HEK293 (cell line): Measurements from ENCODE around the gene MYBBP1A.

Experiments used
- CTCF ChIA-PET: fragments of 350-600 bp; formaldehyde crosslinking; extraction: SDS; loops from one replicate; lab custom pipeline; 2021; ENCODE audit warnings: antibody characterized with exemption; lab: Yijun Ruan, JAX
- POLR2A ChIA-PET: fragments of 300-600 bp; formaldehyde crosslinking; extraction: SDS; loops from one replicate; lab custom pipeline; 2020; ENCODE audit warnings: antibody characterized with exemption, inconsistent platforms; lab: Yijun Ruan, JAX
- H3K27ac ChIP-seq: fragments of 200-500 bp; sonication (Bioruptor generic); 2 replicates; pipeline ENCODE4 v1.5.1; 2014; ENCODE audit warnings: low read depth, low read length, control low read depth, inconsistent platforms; ENCODE audit errors: extremely low read depth
- H3K36me3 ChIP-seq, 2 experiments: fragments of 200-500 bp in 1 of 2; sonication (Bioruptor generic) in 1 of 2; 1 replicate in 1 of 2; 2 replicates in 1 of 2; pipeline ENCODE4 v1.5.1; 2014 to 2017; ENCODE audit warnings: inconsistent platforms in 2 of 2, low read length in 2 of 2; ENCODE audit not compliant: control insufficient read depth in 2 of 2, insufficient read depth in 1 of 2
- H3K4me1 ChIP-seq: fragments of 200-500 bp; sonication (Bioruptor generic); 2 replicates; pipeline ENCODE4 v1.5.1; 2014; ENCODE audit warnings: mild to moderate bottlenecking, low read length, inconsistent platforms; ENCODE audit not compliant: control insufficient read depth, insufficient read depth
- H3K4me3 ChIP-seq: 2 replicates; pipeline ENCODE4 v1.5.1; 2011; ENCODE audit warnings: low read depth, mild to moderate bottlenecking, control low read depth, low read length, moderate library complexity
- H3K9me3 ChIP-seq: fragments of 200-500 bp; sonication (Bioruptor generic); 2 replicates; pipeline ENCODE4 v1.5.1; 2014; ENCODE audit warnings: low read depth, low read length, inconsistent platforms; ENCODE audit not compliant: control insufficient read depth, insufficient read depth
- KLF1 ChIP-seq: fragments of 450-650 bp; formaldehyde crosslinking; IDR thresholded peaks from 2 replicates; pipeline ENCODE4 v1.5.1; 2016; ENCODE audit warnings: missing biosample characterization, missing genetic modification characterization
- KLF17 ChIP-seq: fragments of 450-650 bp; formaldehyde crosslinking; IDR thresholded peaks from 2 replicates; pipeline ENCODE4 v1.5.1; 2016; ENCODE audit warnings: missing biosample characterization, missing genetic modification characterization
- KLF7 ChIP-seq: fragments of 450-650 bp; formaldehyde crosslinking; IDR thresholded peaks from 2 replicates; pipeline ENCODE4 v1.5.1; 2016; ENCODE audit warnings: missing biosample characterization, missing genetic modification characterization, borderline replicate concordance
- KLF9 ChIP-seq: fragments of 450-650 bp; formaldehyde crosslinking; IDR thresholded peaks from 2 replicates; pipeline ENCODE4 v1.5.1; 2016; ENCODE audit warnings: missing biosample characterization, missing genetic modification characterization, low read depth
- ZBTB20 ChIP-seq: fragments of 450-650 bp; formaldehyde crosslinking; IDR thresholded peaks from 2 replicates; pipeline ENCODE4 v1.5.1; 2016; ENCODE audit warnings: missing biosample characterization, missing genetic modification characterization
- ZBTB48 ChIP-seq: fragments of 450-650 bp; formaldehyde crosslinking; IDR thresholded peaks from 2 replicates; pipeline ENCODE4 v1.5.1; 2016; ENCODE audit warnings: missing biosample characterization, missing genetic modification characterization
- ZBTB6 ChIP-seq: fragments of 450-650 bp; formaldehyde crosslinking; IDR thresholded peaks from 2 replicates; pipeline ENCODE4 v1.5.1; 2017; ENCODE audit warnings: missing biosample characterization, missing genetic modification characterization
- ZNF311 ChIP-seq: fragments of 450-650 bp; formaldehyde crosslinking; IDR thresholded peaks from 2 replicates; pipeline ENCODE4 v1.5.1; 2017; ENCODE audit warnings: missing biosample characterization, missing genetic modification characterization, borderline replicate concordance
- ZNF324 ChIP-seq: fragments of 450-650 bp; formaldehyde crosslinking; IDR thresholded peaks from 2 replicates; pipeline ENCODE4 v1.5.1; 2016; ENCODE audit warnings: missing biosample characterization, missing genetic modification characterization
- ZNF341 ChIP-seq: fragments of 450-650 bp; formaldehyde crosslinking; IDR thresholded peaks from 2 replicates; pipeline ENCODE4; 2016; ENCODE audit warnings: low read depth, missing biosample characterization, missing genetic modification characterization
- ZNF404 ChIP-seq: fragments of 450-650 bp; formaldehyde crosslinking; IDR thresholded peaks from 2 replicates; pipeline ENCODE4 v1.5.1; 2017; ENCODE audit warnings: missing biosample characterization, missing genetic modification characterization
- ZNF449 ChIP-seq: fragments of 450-650 bp; formaldehyde crosslinking; IDR thresholded peaks from 2 replicates; pipeline ENCODE4 v1.5.1; 2017; ENCODE audit warnings: missing biosample characterization, mild to moderate bottlenecking, missing genetic modification characterization, moderate library complexity
- ZNF530 ChIP-seq: fragments of 450-650 bp; formaldehyde crosslinking; IDR thresholded peaks from 2 replicates; pipeline ENCODE4 v1.5.1; 2016; ENCODE audit warnings: low read depth, missing biosample characterization, missing genetic modification characterization
- ZNF580 ChIP-seq: fragments of 450-650 bp; formaldehyde crosslinking; IDR thresholded peaks from 2 replicates; pipeline ENCODE4 v1.5.1; 2016; ENCODE audit warnings: missing biosample characterization, missing genetic modification characterization
- ZNF664 ChIP-seq: fragments of 450-650 bp; formaldehyde crosslinking; IDR thresholded peaks from 2 replicates; pipeline ENCODE4 v1.5.1; 2016; ENCODE audit warnings: missing biosample characterization, missing genetic modification characterization
- ZNF768 ChIP-seq: fragments of 450-650 bp; formaldehyde crosslinking; IDR thresholded peaks from 2 replicates; pipeline ENCODE4 v1.5.1; 2018; ENCODE audit warnings: missing biosample characterization, mild to moderate bottlenecking, missing genetic modification characterization
- ZNF792 ChIP-seq: fragments of 450-650 bp; formaldehyde crosslinking; IDR thresholded peaks from 2 replicates; pipeline ENCODE4 v1.5.1; 2016; ENCODE audit warnings: missing biosample characterization, missing genetic modification characterization

Gene MYBBP1A

GRCh38 chr17:4508207-4508606, 47.0 kb downstream of the MYBBP1A start:
- TF ChIP-seq ZBTB20 (tag by site-specific recombination) (peak; percentile 75), ZNF580 (tag by site-specific recombination) (no peak)
- TF ChIP-seq, all 188 proteins: peak for 1
- Histone ChIP-seq H3K27ac (no peak overlapping the region), H3K9me3 (no peaks in the 10 kb centered on the region), H3K4me3 (no peak overlapping the region), H3K4me1 (peaks cover 2% of the 10 kb centered on the region; the same call in 1 of the 2 replicates), H3K36me3 (no peaks in the 10 kb centered on the region)
- ChIA-PET POLR2A (no interaction called here), CTCF (interaction anchor here (1.5 kb wide), 1 partner anchor 88 kb away, joined by 3 read pairs; no protein-coding TSS in a partner anchor)

GRCh38 chr17:4507361-4508111, 47.6 kb downstream of the MYBBP1A start:
- Histone ChIP-seq H3K27ac (no peak overlapping the region), H3K4me3 (no peak overlapping the region), H3K9me3 (no peaks in the 10 kb centered on the region), H3K4me1 (peaks cover 2% of the 10 kb centered on the region; the same call in 1 of the 2 replicates), H3K36me3 (no peaks in the 10 kb centered on the region)
- TF ChIP-seq ZNF768 (tag by site-specific recombination) (peak; percentile 96), ZNF664 (tag by site-specific recombination) (peak; percentile 44; the same call in 1 of the 2 replicates), ZBTB6 (tag by site-specific recombination) (no peak)
- ChIA-PET CTCF (interaction anchor here (1.5 kb wide), 1 partner anchor 87 kb away, joined by 3 read pairs; no protein-coding TSS in a partner anchor), POLR2A (no interaction called here)

GRCh38 chr17:4506892-4507291, 48.3 kb downstream of the MYBBP1A start:
- TF ChIP-seq ZBTB48 (tag by site-specific recombination) (no peak), ZNF311 (no peak), ZNF404 (tag by site-specific recombination) (no peak), ZNF324 (tag by site-specific recombination) (no peak), KLF17 (tag by site-specific recombination) (no peak)
- TF ChIP-seq, all 188 proteins: peak for 0
- no peaks in the 10 kb centered on the region for H3K9me3 ChIP-seq
- H3K27ac ChIP-seq, result no peak overlapping the region
- peaks cover 2% of the 10 kb centered on the region; the same call in 1 of the 2 replicates for H3K4me1 ChIP-seq
- H3K4me3 ChIP-seq, result no peak overlapping the region
- CTCF ChIA-PET, result interaction anchor here (0.6 to 1.1 kb wide), 2 partner anchors 34 to 55 kb away, joined by 3 to 4 read pairs; no protein-coding TSS in a partner anchor
- POLR2A ChIA-PET, result interaction anchor here (0.6 kb wide), 1 partner anchor 37 kb away, joined by 5 read pairs; no protein-coding TSS in a partner anchor
- no peaks in the 10 kb centered on the region for H3K36me3 ChIP-seq

- no peaks in the 10 kb centered on the region for H3K9me3 ChIP-seq
- POLR2A ChIA-PET, result interaction anchor here (0.6 kb wide), 2 partner anchors 38 to 722 kb away, joined by 3 to 5 read pairs; no protein-coding TSS in a partner anchor
Measured at GRCh38 chr17:4506175-4506813, 48.9 kb downstream of the MYBBP1A start.

More at GRCh38 chr17:4506175-4506813, 48.9 kb downstream of the MYBBP1A start:
- Histone ChIP-seq H3K27ac (no peak overlapping the region), H3K4me3 (no peak overlapping the region), H3K36me3 (no peaks in the 10 kb centered on the region), H3K4me1 (peaks cover 2% of the 10 kb centered on the region; the same call in 1 of the 2 replicates)
- TF ChIP-seq ZNF449 (tag by site-specific recombination), result no peak
- no peak for TF ChIP-seq ZNF792 (tag by site-specific recombination)
- TF ChIP-seq KLF9 (tag by site-specific recombination), result 0 out of 2 replicates have a peak, but pooled peaks have one; percentile 56
- no peak for TF ChIP-seq ZNF530
- TF ChIP-seq KLF1 (tag by site-specific recombination), result 0 out of 2 replicates have a peak, but pooled peaks have one; percentile 16
- TF ChIP-seq KLF7, result no peak
- no peak for TF ChIP-seq ZNF341 (tag by site-specific recombination)
- CTCF ChIA-PET, result interaction anchor here (0.6 to 1.1 kb wide), 3 partner anchors 34 to 345 kb away, joined by 3 to 4 read pairs (median 3); no protein-coding TSS in a partner anchor
